GM12878 (cell line): ENCODE results near the gene PPP1R18. TPM values are rescaled to one million over a fixed set of nuclear protein-coding genes. Genes with fewer than 3 reads are reported as not detected.

Source experiments
- ATAC-seq: fragments of 200-7000 bp; cut with Tn5 transposase; 3 replicates; pipeline ENCODE4 v1.9.1; 2020; ENCODE audit warnings: mild to moderate bottlenecking, moderate library complexity
- BruUV-seq: library from RNA; stranded (reverse); fragments of 400-500 nt; replicated peaks from 2 replicates; lab custom pipeline; 2021; lab: Mats Ljungman, UMichigan
- CTCF ChIA-PET: fragments of 300-600 bp; sonication (Branson Sonifier 250); formaldehyde crosslinking; extraction: SDS; loops from one replicate; lab custom pipeline; 2021; ENCODE audit warnings: inconsistent platforms; lab: Yijun Ruan, JAX
- POLR2A ChIA-PET: fragments of 350-600 bp; formaldehyde crosslinking; extraction: SDS; loops from one replicate; lab custom pipeline; 2021; ENCODE audit warnings: inconsistent platforms; lab: Charles Lee
- RAD21 ChIA-PET: fragments of 300-600 bp; sonication (Branson Sonifier 250); formaldehyde crosslinking; loops from one replicate; lab custom pipeline; 2023; ENCODE audit warnings: antibody characterized with exemption; ENCODE audit not compliant: unreplicated experiment; lab: Charles Lee
- SMC1A ChIA-PET: fragments of 300-600 bp; sonication (Branson Sonifier 250); formaldehyde crosslinking; loops from one replicate; lab custom pipeline; 2023; ENCODE audit not compliant: unreplicated experiment, uncharacterized antibody; lab: Charles Lee
- DNase-seq: peaks from one replicate; pipeline ENCODE4 v3.0.0-alpha.2; 2011; ENCODE audit warnings: low read depth, low spot score
- FAIRE-seq: peaks from 3 replicates; lab custom pipeline; 2011; peaks lifted over from hg19 to GRCh38; lab: Jason Lieb, UNC
- H2AFZ ChIP-seq: 2 replicates; pipeline ENCODE4 v1.6.0; 2011; ENCODE audit warnings: low read depth, low read length, control low read depth; ENCODE audit not compliant: control insufficient read depth
- H3K27ac ChIP-seq: 2 replicates; pipeline ENCODE4 v1.5.1; 2011; ENCODE audit warnings: control low read depth; ENCODE audit not compliant: control insufficient read depth, insufficient read depth
- H3K27me3 ChIP-seq, 2 experiments: replicated peaks in 1 of 2; 2 replicates each; pipeline versions ENCODE4 v1.6.0 to v1.6.1; 2011; ENCODE audit warnings: low read length in 1 of 2; ENCODE audit not compliant: control insufficient read depth in 2 of 2, insufficient read depth in 2 of 2
- H3K36me3 ChIP-seq, 2 experiments: 2 replicates each; pipeline ENCODE4 v1.5.1; 2011; ENCODE audit warnings: low read length in 1 of 2; ENCODE audit not compliant: control insufficient read depth in 2 of 2, insufficient read depth in 2 of 2
- H3K4me1 ChIP-seq: 2 replicates; pipeline ENCODE4 v1.6.1; 2011; ENCODE audit warnings: mild to moderate bottlenecking, low read length, moderate library complexity, mixed read lengths; ENCODE audit not compliant: control insufficient read depth, insufficient read depth
- H3K4me2 ChIP-seq: 2 replicates; pipeline ENCODE4 v1.6.0; 2011; ENCODE audit warnings: control low read depth; ENCODE audit not compliant: control insufficient read depth, insufficient read depth
- H3K4me3 ChIP-seq: fragments of 200-600 bp; sonication (generic); 2 replicates; pipeline ENCODE4 v1.5.1; 2016
- H3K79me2 ChIP-seq: 2 replicates; pipeline ENCODE4 v1.6.0; 2011; ENCODE audit warnings: low read length; ENCODE audit not compliant: control insufficient read depth, insufficient read depth
- H3K9ac ChIP-seq: 2 replicates; pipeline ENCODE4 v1.8.0; 2011; ENCODE audit warnings: low read length, control low read depth, mixed read lengths; ENCODE audit not compliant: control insufficient read depth, insufficient read depth
- H3K9me3 ChIP-seq: replicated peaks from 3 replicates; pipeline ENCODE4 v1.5.1; 2011; ENCODE audit warnings: mild to moderate bottlenecking, low read length; ENCODE audit not compliant: control insufficient read depth, insufficient read depth
- H4K20me1 ChIP-seq: 2 replicates; pipeline ENCODE4 v1.6.0; 2011; ENCODE audit not compliant: control insufficient read depth, insufficient read depth
- ASH2L ChIP-seq: fragments of 300-600, 200-600 bp; sonication (generic); IDR thresholded peaks from 2 replicates; pipeline ENCODE4 v1.6.1; 2017; ENCODE audit warnings: low read depth, mild to moderate bottlenecking, borderline replicate concordance
- BMI1 ChIP-seq: fragments of 450-650 bp; IDR thresholded peaks from 2 replicates; pipeline ENCODE4 v1.6.1; 2016; ENCODE audit warnings: mild to moderate bottlenecking, moderate library complexity, borderline replicate concordance
- CBX5 ChIP-seq: sonication (generic); IDR thresholded peaks from 2 replicates; pipeline ENCODE4 v1.6.1; 2016; ENCODE audit warnings: low read depth, moderate library complexity, mild to moderate bottlenecking, inconsistent platforms
- CHD1 ChIP-seq: IDR thresholded peaks from 2 replicates; pipeline ENCODE4 v1.6.1; 2012; ENCODE audit warnings: low read depth, low read length, improper control_type of control experiment
- CHD4 ChIP-seq: fragments of 200-600 bp; sonication (generic); IDR thresholded peaks from 2 replicates; pipeline ENCODE4 v1.6.1; 2016; ENCODE audit warnings: mild to moderate bottlenecking
- E4F1 ChIP-seq: fragments of 450-650 bp; IDR thresholded peaks from 2 replicates; pipeline ENCODE4 v1.6.1; 2018; ENCODE audit warnings: borderline replicate concordance, mild to moderate bottlenecking; ENCODE audit not compliant: partially characterized antibody
- EGR1 ChIP-seq, 2 experiments: IDR thresholded peaks; 1 replicate in 1 of 2; 2 replicates in 1 of 2; pipeline ENCODE4 v1.6.1; 2011 to 2012; ENCODE audit warnings: low read depth in 2 of 2, low read length in 2 of 2, borderline replicate concordance in 1 of 2, mild to moderate bottlenecking in 1 of 2, moderate library complexity in 1 of 2
- EZH2 ChIP-seq: IDR thresholded peaks from 2 replicates; pipeline ENCODE4 v1.6.1; 2012; ENCODE audit warnings: low read depth, mild to moderate bottlenecking, control low read depth, inconsistent platforms, low read length, borderline replicate concordance; ENCODE audit not compliant: control insufficient read depth
- IKZF2 ChIP-seq, 2 experiments: fragments of 450-650 bp; IDR thresholded peaks; 2 replicates each; pipeline ENCODE4 v1.6.1; 2017; ENCODE audit warnings: mild to moderate bottlenecking in 2 of 2, moderate library complexity in 2 of 2
- MTA2 ChIP-seq: fragments of 450-650 bp; IDR thresholded peaks from 2 replicates; pipeline ENCODE4 v1.6.1; 2016; ENCODE audit warnings: low read depth, mild to moderate bottlenecking, moderate library complexity
- NR2C2 ChIP-seq: IDR thresholded peaks from 2 replicates; pipeline ENCODE4 v1.6.1; 2011; ENCODE audit warnings: borderline replicate concordance, low read depth; ENCODE audit not compliant: control insufficient read depth, insufficient read length
- NR2F1 ChIP-seq: fragments of 450-650 bp; conservative IDR thresholded peaks from 2 replicates; pipeline ENCODE4 v1.6.1; 2017; ENCODE audit warnings: mild to moderate bottlenecking
- RBBP5 ChIP-seq: fragments of 200-600 bp; sonication (generic); conservative IDR thresholded peaks from 2 replicates; pipeline ENCODE4 v1.6.1; 2016
- SIN3A ChIP-seq: IDR thresholded peaks from 2 replicates; pipeline ENCODE4 v1.6.1; 2012; ENCODE audit warnings: low read depth, low read length, improper control_type of control experiment
- SREBF1 ChIP-seq: IDR thresholded peaks from 2 replicates; pipeline ENCODE4 v1.6.1; 2012; ENCODE audit warnings: mild to moderate bottlenecking, low read length
- TBL1XR1 ChIP-seq: IDR thresholded peaks from 2 replicates; pipeline ENCODE4 v1.6.1; 2012; ENCODE audit warnings: low read depth, low read length, improper control_type of control experiment
- TCF12 ChIP-seq: IDR thresholded peaks from 2 replicates; pipeline ENCODE4 v1.6.1; 2011; ENCODE audit warnings: low read depth, mild to moderate bottlenecking, low read length
- ZNF217 ChIP-seq: fragments of 450-650 bp; IDR thresholded peaks from 2 replicates; pipeline ENCODE4 v1.6.1; 2017; ENCODE audit warnings: antibody characterized with exemption, mild to moderate bottlenecking
- ZNF24 ChIP-seq: fragments of 450-650 bp; IDR thresholded peaks from 2 replicates; pipeline ENCODE4 v1.6.1; 2017; ENCODE audit warnings: antibody characterized with exemption, mild to moderate bottlenecking
- ZNF622 ChIP-seq: fragments of 450-650 bp; IDR thresholded peaks from 2 replicates; pipeline ENCODE4 v1.6.1; 2017; ENCODE audit warnings: mild to moderate bottlenecking, inconsistent platforms
- ZSCAN29 ChIP-seq: fragments of 450-650 bp; IDR thresholded peaks from 2 replicates; pipeline ENCODE4 v1.6.1; 2017; ENCODE audit warnings: mild to moderate bottlenecking, moderate library complexity
- WGBS: methylation state at CpG from one replicate; pipeline ENCODE4 v1.1.6; 2016; ENCODE audit warnings: low lambda C conversion rate; ENCODE audit not compliant: insufficient replicate concordance, insufficient coverage; ENCODE audit errors: missing lambda C conversion rate; 5-methylcytosine and 5-hydroxymethylcytosine counted together
- in situ Hi-C: fragments of 300-500 bp; cut with MboI; formaldehyde crosslinking; loops from 9 replicates; pipeline ENCODE4 v1.14.3; 2018; ENCODE audit warnings: mixed read lengths
- intact Hi-C: fragments of 100-400 bp; cut with micrococcal nuclease; formaldehyde crosslinking; loops from one replicate; pipeline ENCODE4 v1.14.2; 2022; ENCODE audit not compliant: unreplicated experiment
- polyA plus RNA-seq, 11 experiments: library from polyadenylated mRNA; depleted of rRNA in 4 of 11; unstranded in 6 of 11; stranded (reverse) in 5 of 11; fragments of >200 nt; fragmentation: Nextera tagmentation in 4 of 11; fragmentation: Illumina TruSeq in 1 of 11; extraction: Ambion mirVana in 4 of 11; extraction: Trizol in 1 of 11; gene quantifications; 1 replicate in 1 of 11; 2 replicates in 10 of 11; pipeline versions ENCODE4 v1.2.1 to v1.2.3, GENCODE V29; 2011 to 2016; ENCODE audit warnings: inconsistent platforms in 2 of 11, missing spikeins in 2 of 11, low read depth in 1 of 11
- total RNA-seq, 4 experiments: library from RNA; depleted of rRNA in 3 of 4; stranded (reverse); fragments of >200 nt in 3 of 4; fragmentation: Illumina TruSeq in 1 of 4; extraction: Trizol in 1 of 4; gene quantifications; 2 replicates each; pipeline versions ENCODE4 v1.2.1 to v1.2.3, GENCODE V29; 2013 to 2021

Gene PPP1R18
- total and polyA plus RNA-seq, 10 of the 15 experiments (the other 5 are each of a cell fraction or from before 2014, with no cell fraction given), result 21.0 to 119 (median 52.6) TPM

DNA sequence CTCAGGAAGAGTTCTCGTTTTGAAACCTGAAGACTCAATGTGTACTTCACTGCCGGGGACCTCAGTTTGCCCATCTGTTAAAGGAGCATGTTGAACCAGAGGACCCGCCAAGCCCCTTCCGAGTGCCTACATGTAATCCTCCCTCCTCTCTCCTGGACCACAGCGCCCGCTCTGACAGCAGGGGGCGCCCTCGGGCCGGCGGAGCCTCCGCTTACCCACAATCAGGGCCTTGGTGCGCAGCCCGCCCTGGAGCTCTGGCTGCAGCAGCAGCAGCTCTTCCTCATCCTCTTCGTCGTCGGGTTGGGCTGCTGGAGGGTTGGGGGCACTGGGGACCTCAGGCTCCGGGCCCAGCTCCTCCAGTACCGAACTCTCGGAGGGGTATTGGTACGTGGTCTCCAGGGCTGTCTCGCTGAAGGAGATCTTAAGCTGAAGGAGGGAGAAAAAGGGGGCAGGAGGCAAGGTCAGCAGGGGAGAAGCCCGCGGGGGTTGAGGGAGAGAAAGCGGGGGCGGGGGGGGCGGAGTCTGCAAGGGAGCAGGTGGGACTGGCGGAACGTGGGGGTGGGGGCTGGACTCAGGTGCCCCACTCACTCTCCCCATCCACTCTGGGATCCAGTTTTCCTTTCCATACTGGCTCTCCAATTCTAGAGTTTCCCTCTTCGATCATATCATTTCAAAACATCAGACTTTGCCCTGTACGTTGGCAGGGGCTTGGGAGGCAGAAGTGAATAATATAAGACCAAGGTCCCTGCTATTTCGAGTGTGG, 7.3 kb downstream of the PPP1R18 start:
- peak; percentile 79 for ATAC-seq
- peak overlapping the region; percentile 65 for H3K27ac ChIP-seq
- WGBS, result 1% methylated on average over 23 of the region's 31 CpGs
- no peak overlapping the region for H2AFZ ChIP-seq
- intact Hi-C loops (loop anchor here (1.0 to 2.0 kb wide), 2 partner anchors 43 to 52 kb away; no protein-coding TSS in a partner anchor), in situ Hi-C loops (no loop called here)
- ChIA-PET POLR2A (interaction anchor here (0.6 to 9.5 kb wide), 11 partner anchors 11 to 206 kb away, joined by 3 to 200 read pairs (median 3); partner anchors contain the start of genes ABCF1, DDR1, MDC1 and MRPS18B), SMC1A (interaction anchor here (0.6 to 11.3 kb wide), 17 partner anchors 9 to 401 kb away, joined by 3 to 265 read pairs (median 4); partner anchors contain the start of genes MDC1, MRPS18B, NRM and TUBB), RAD21 (interaction anchor here (0.7 to 14.2 kb wide), 23 partner anchors 9 to 408 kb away, joined by 3 to 232 read pairs (median 4); partner anchors contain the start of genes ABCF1, MDC1, NRM and TUBB), CTCF (interaction anchor here (0.6 to 9.5 kb wide), 37 partner anchors 9 to 485 kb away, joined by 3 to 487 read pairs (median 4); partner anchors contain the start of genes FLOT1, MDC1, NRM and TUBB)
- FAIRE-seq, result peak; percentile 80
- peaks cover 5% of the 10 kb centered on the region; the same call in 1 of the 2 replicates for H4K20me1 ChIP-seq
- peak overlapping the region; percentile 89 for H3K4me2 ChIP-seq
- no peaks in the 10 kb centered on the region for H3K9me3 ChIP-seq
- H3K79me2 ChIP-seq, result peaks cover 58% of the 10 kb centered on the region
- peak overlapping the region; percentile 100 for H3K4me3 ChIP-seq
- no peaks in the 10 kb centered on the region for H3K27me3 ChIP-seq
- BruUV-seq, result no TSS peak
- DNase-seq, result no peak
- H3K4me1 ChIP-seq, result peaks cover 8% of the 10 kb centered on the region
- peaks cover 10 to 24% of the 10 kb centered on the region in 2 experiments for H3K36me3 ChIP-seq
- peak overlapping the region; percentile 73 for H3K9ac ChIP-seq
- TF ChIP-seq RBBP5 (no peak), CBX5 (no peak), MTA2 (no peak), ZNF622 (no peak), NR2C2 (no peak), CHD4 (no peak), IKZF2 (IDR thresholded peaks at IDR 0.05) (no peak), EGR1 (IDR thresholded peaks at IDR 0.05; ENCODE audit: borderline replicate concordance in 1 of 2, low read depth in 2 of 2, low read length in 2 of 2) (peak in 1 of 2 experiments; percentile 93; a peak in 2 of 3 replicates), EZH2 (no peak), ZNF217 (no peak), TCF12 (no peak), ZSCAN29 (no peak), ASH2L (no peak), ZNF24 (no peak), NR2F1 (peak; percentile 70), E4F1 (no peak), TBL1XR1 (no peak), BMI1 (no peak), SREBF1 (no peak), CHD1 (no peak), SIN3A (peak; percentile 45; the same call in 1 of the 2 replicates)
